Measurements from ENCODE around the gene GLT1D1. TPM values are rescaled to one million over a fixed set of nuclear protein-coding genes. Genes with fewer than 3 reads are reported as not detected.

The GLT1D1 gene
- total and polyA plus RNA-seq, 2 donors (not counting 3 experiments of a cell fraction or from before 2014, with no cell fraction given), result not detected

DNA sequence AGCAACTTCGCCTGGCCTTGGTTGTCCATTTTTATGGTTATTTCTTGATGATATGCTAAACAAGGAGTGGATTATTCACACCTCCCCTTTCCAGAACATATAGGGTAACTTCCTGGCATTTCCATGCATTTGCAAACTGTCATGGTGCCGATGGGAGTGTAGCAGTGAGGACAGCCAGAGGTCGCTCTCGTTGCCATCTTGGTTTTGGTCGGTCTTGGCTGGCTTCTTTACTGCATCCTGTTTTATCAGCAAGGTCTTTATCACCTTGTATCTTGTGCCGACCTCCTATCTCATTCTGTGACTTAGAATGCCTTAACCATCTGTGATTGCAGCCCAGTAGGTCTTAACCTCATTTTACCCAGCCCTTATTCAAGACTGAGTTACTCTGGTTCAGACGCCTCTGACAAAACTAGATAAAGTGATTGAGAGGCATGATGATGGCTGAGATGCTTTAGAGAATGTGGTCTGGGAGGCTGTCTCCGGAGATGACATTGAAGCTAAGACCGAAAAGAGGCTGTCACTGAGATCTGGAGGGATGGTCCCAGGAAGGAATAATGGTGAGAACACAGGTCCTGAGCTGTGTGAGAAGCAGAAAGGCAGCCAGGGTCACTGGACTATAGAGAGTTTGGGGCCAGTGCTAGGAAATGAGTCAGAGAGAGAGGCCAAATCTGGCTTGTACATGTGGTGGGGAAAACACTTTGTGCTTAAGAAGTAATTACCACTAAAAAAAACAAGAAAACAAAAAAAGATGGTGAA lies 2.9 kb downstream of the GLT1D1 start:
- Histone ChIP-seq H3K9me1 (replicated peaks; ENCODE audit: control insufficient read depth, extremely low read depth, insufficient read depth, low read length) (no peaks in the 10 kb centered on the region), H4K20me1 (replicated peaks; ENCODE audit: control insufficient read depth, extremely low read depth, insufficient read depth, low read length) (no peaks in the 10 kb centered on the region), H3K79me2 (ENCODE audit: control insufficient read depth, insufficient read depth, low read length) (no peaks in the 10 kb centered on the region), H3K9ac (replicated peaks; ENCODE audit: extremely low read depth, insufficient read depth, low read length) (no peak overlapping the region), H3K4me2 (ENCODE audit: insufficient read depth, low read length) (no peak overlapping the region), H3K27me3 (ENCODE audit: control insufficient read depth in 2 of 2, insufficient read depth in 2 of 2, low read length in 2 of 2) (peaks cover 0 to 2% of the 10 kb centered on the region in 2 experiments), H3K4me3 (replicated peaks in 1 of 3; ENCODE audit: insufficient read depth in 1 of 3, low read depth in 1 of 3, low read length in 3 of 3) (no peak overlapping the region), H2AFZ (ENCODE audit: low read depth, low read length) (no peak overlapping the region), H3K9me3 (replicated peaks; ENCODE audit: control insufficient read depth, insufficient read depth, low read length) (no peaks in the 10 kb centered on the region), H3K27ac (ENCODE audit: insufficient read depth, low read depth, low read length) (no peak overlapping the region), H3K36me3 (ENCODE audit: control insufficient read depth in 2 of 2, extremely low read depth in 1 of 2, insufficient read depth in 2 of 2, low read length in 2 of 2) (no peaks in the 10 kb centered on the region), H3K4me1 (ENCODE audit: control insufficient read depth, extremely low read depth, insufficient read depth, low read length) (no peaks in the 10 kb centered on the region)
- ChIA-PET POLR2A (no interaction called here), CTCF (no interaction called here)
- no peak for TF ChIP-seq GATA2 (IDR thresholded peaks at IDR 0.05; ENCODE audit: insufficient read depth, insufficient read length, low read depth, low read length)
- TF ChIP-seq POLR2AphosphoS5 (IDR thresholded peaks at IDR 0.05; ENCODE audit: insufficient read depth, low read depth, low read length), result no peak
- TF ChIP-seq MYC (IDR thresholded peaks at IDR 0.05; ENCODE audit: low read depth, low read length), result no peak
- TF ChIP-seq JUN (IDR thresholded peaks at IDR 0.05; ENCODE audit: borderline replicate concordance, insufficient read depth, insufficient read length, low read depth), result no peak
- no peak for TF ChIP-seq POLR2A (IDR thresholded peaks at IDR 0.05; ENCODE audit: low read depth, low read length)
- TF ChIP-seq FOS (IDR thresholded peaks at IDR 0.05; ENCODE audit: borderline replicate concordance, insufficient read depth, low read length), result no peak
- TF ChIP-seq, protein P1, sequence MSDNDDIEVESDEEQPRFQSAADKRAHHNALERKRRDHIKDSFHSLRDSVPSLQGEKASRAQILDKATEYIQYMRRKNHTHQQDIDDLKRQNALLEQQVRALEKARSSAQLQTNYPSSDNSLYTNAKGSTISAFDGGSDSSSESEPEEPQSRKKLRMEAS (IDR thresholded peaks at IDR 0.05; ENCODE audit: insufficient read depth, insufficient read length), result no peak
- TF ChIP-seq, protein P2, sequence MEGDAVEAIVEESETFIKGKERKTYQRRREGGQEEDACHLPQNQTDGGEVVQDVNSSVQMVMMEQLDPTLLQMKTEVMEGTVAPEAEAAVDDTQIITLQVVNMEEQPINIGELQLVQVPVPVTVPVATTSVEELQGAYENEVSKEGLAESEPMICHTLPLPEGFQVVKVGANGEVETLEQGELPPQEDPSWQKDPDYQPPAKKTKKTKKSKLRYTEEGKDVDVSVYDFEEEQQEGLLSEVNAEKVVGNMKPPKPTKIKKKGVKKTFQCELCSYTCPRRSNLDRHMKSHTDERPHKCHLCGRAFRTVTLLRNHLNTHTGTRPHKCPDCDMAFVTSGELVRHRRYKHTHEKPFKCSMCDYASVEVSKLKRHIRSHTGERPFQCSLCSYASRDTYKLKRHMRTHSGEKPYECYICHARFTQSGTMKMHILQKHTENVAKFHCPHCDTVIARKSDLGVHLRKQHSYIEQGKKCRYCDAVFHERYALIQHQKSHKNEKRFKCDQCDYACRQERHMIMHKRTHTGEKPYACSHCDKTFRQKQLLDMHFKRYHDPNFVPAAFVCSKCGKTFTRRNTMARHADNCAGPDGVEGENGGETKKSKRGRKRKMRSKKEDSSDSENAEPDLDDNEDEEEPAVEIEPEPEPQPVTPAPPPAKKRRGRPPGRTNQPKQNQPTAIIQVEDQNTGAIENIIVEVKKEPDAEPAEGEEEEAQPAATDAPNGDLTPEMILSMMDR (IDR thresholded peaks at IDR 0.05; ENCODE audit: extremely low read depth in 1 of 2, insufficient read depth in 1 of 2, low read depth in 1 of 2, low read length in 2 of 2), result no peak
- no peak for TF ChIP-seq EZH2 (IDR thresholded peaks at IDR 0.05; ENCODE audit: borderline replicate concordance, low read depth, low read length, severe bottlenecking)
- dilution Hi-C loops (cut with MboI; ENCODE audit: extremely low pct_ligation_motif_present, low sequenced_read_pairs), result no loop called here
- DNase-seq (ENCODE audit: low read depth, low spot score), result no peak
- BruUV-seq (replicated peaks), result no TSS peak
- intact Hi-C loops (cut with micrococcal nuclease), result no loop called here
- no peak for FAIRE-seq

Measured in endothelial cell of umbilical vein (primary cell).